DOHH2 (cell line): ENCODE data around the gene IL23R.

Source experiments
- EZH2phosphoT487 ChIP-seq: fragments of 200-600 bp; sonication (generic); IDR thresholded peaks from 2 replicates; pipeline ENCODE4 v1.6.1; 2017; ENCODE audit warnings: borderline replicate concordance, mild to moderate bottlenecking, antibody characterized with exemption, low read length, moderate library complexity, mixed read lengths
- TF ChIP-seq, protein P1 (sequence below): fragments of 200-600 bp; sonication (generic); IDR thresholded peaks from one replicate; pipeline ENCODE4 v1.5.1; 2014; ENCODE audit warnings: antibody characterized with exemption, mild to moderate bottlenecking, low read depth, low read length; ENCODE audit not compliant: poor library complexity, severe bottlenecking

GRCh38 chr1:67142931-67143330 is 23.3 kb upstream of the IL23R start:
- TF ChIP-seq, protein P1, sequence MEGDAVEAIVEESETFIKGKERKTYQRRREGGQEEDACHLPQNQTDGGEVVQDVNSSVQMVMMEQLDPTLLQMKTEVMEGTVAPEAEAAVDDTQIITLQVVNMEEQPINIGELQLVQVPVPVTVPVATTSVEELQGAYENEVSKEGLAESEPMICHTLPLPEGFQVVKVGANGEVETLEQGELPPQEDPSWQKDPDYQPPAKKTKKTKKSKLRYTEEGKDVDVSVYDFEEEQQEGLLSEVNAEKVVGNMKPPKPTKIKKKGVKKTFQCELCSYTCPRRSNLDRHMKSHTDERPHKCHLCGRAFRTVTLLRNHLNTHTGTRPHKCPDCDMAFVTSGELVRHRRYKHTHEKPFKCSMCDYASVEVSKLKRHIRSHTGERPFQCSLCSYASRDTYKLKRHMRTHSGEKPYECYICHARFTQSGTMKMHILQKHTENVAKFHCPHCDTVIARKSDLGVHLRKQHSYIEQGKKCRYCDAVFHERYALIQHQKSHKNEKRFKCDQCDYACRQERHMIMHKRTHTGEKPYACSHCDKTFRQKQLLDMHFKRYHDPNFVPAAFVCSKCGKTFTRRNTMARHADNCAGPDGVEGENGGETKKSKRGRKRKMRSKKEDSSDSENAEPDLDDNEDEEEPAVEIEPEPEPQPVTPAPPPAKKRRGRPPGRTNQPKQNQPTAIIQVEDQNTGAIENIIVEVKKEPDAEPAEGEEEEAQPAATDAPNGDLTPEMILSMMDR = no peak
- TF ChIP-seq EZH2phosphoT487 = no peak
